B cell (primary cell): Measurements from ENCODE around the gene TMEM130. TPM values are rescaled to one million over a fixed set of nuclear protein-coding genes. Genes with fewer than 3 reads are reported as not detected.

Experiments used
- ATAC-seq: fragments of 200-7000 bp; cut with Tn5 transposase; one replicate; pipeline ENCODE4 v1.10.0; 2021; ENCODE audit warnings: low read depth, mild to moderate bottlenecking, moderate number of reproducible peaks, moderate library complexity
- CTCF ChIA-PET: fragments of 350-600 bp; sonication (Branson Sonifier 250); formaldehyde crosslinking; loops from one replicate; lab custom pipeline; 2021; ENCODE audit warnings: antibody characterized with exemption, inconsistent platforms; lab: Charles Lee
- POLR2A ChIA-PET: fragments of 350-600 bp; sonication (Branson Sonifier 250); formaldehyde crosslinking; loops from one replicate; lab custom pipeline; 2021; ENCODE audit warnings: antibody characterized with exemption; lab: Charles Lee
- DNase-seq: peaks from one replicate; pipeline ENCODE4 v3.0.0; 2013
- H2AFZ ChIP-seq: 2 replicates; pipeline ENCODE4 v1.6.1; 2012; ENCODE audit warnings: mild to moderate bottlenecking, low read depth, low read length; ENCODE audit not compliant: insufficient read depth, poor library complexity, severe bottlenecking
- H3K27ac ChIP-seq, 2 donors: 1 replicate in 1 of 2; 2 replicates in 1 of 2; pipeline ENCODE4 v1.5.1; 2012 to 2013; ENCODE audit warnings: low read length in 2 of 2, mild to moderate bottlenecking in 2 of 2, moderate library complexity in 1 of 2
- H3K27me3 ChIP-seq, 4 experiments: fragments of 200-600 bp in 1 of 4; sonication (generic) in 1 of 4; replicated peaks in 1 of 4; 1 replicate in 2 of 4; 2 replicates in 2 of 4; pipeline versions ENCODE4 v1.6.1 to v1.7.0; 2013 to 2016; ENCODE audit warnings: low read length in 3 of 4, mild to moderate bottlenecking in 2 of 4, mixed read lengths in 1 of 4, moderate library complexity in 1 of 4; ENCODE audit not compliant: insufficient read depth in 4 of 4, control insufficient read depth in 3 of 4; ENCODE audit errors: control extremely low read depth in 1 of 4
- H3K36me3 ChIP-seq, 2 experiments: replicated peaks in 1 of 2; 1 replicate in 1 of 2; 2 replicates in 1 of 2; pipeline versions ENCODE4 v1.6.1 to v1.7.1; 2013; ENCODE audit warnings: low read length in 1 of 2; ENCODE audit not compliant: insufficient read depth in 2 of 2, control insufficient read depth in 1 of 2; ENCODE audit errors: control extremely low read depth in 1 of 2, extremely low read depth in 1 of 2
- H3K4me1 ChIP-seq, 2 donors: fragments of 200-600 bp in 1 of 2; sonication (generic) in 1 of 2; 1 replicate in 1 of 2; 2 replicates in 1 of 2; pipeline versions ENCODE4 v1.5.1 to v1.6.1; 2013 to 2017; ENCODE audit warnings: low read length in 2 of 2; ENCODE audit not compliant: control insufficient read depth in 2 of 2, insufficient read depth in 2 of 2
- H3K4me2 ChIP-seq: replicated peaks from 2 replicates; pipeline ENCODE3; 2012; ENCODE audit warnings: mild to moderate bottlenecking, low read depth, low read length; ENCODE audit not compliant: poor library complexity, severe bottlenecking
- H3K4me3 ChIP-seq, 5 experiments: fragments of 200-600 bp in 1 of 5; sonication (generic) in 1 of 5; 1 replicate in 3 of 5; 2 replicates in 2 of 5; pipeline versions ENCODE4 v1.5.1 to v1.7.0; 2011 to 2016; ENCODE audit warnings: low read length in 4 of 5, mild to moderate bottlenecking in 4 of 5, low read depth in 2 of 5, control low read depth in 1 of 5, moderate library complexity in 1 of 5; ENCODE audit not compliant: insufficient read depth in 1 of 5; ENCODE audit errors: control extremely low read depth in 1 of 5, extremely low read depth in 1 of 5
- H3K79me2 ChIP-seq: fragments of 200-600 bp; sonication (generic); one replicate; pipeline ENCODE4 v1.6.0; 2016; ENCODE audit warnings: low read length; ENCODE audit not compliant: control insufficient read depth, insufficient read depth
- H3K9ac ChIP-seq: fragments of 200-600 bp; sonication (generic); 2 replicates; pipeline ENCODE4 v1.6.1; 2017; ENCODE audit warnings: mild to moderate bottlenecking, low read length, moderate library complexity
- H3K9me3 ChIP-seq, 3 donors: one replicate each; pipeline versions ENCODE4 v1.6.1 to v1.7.1; 2013; ENCODE audit warnings: low read length in 2 of 3; ENCODE audit not compliant: control insufficient read depth in 2 of 3, insufficient read depth in 1 of 3; ENCODE audit errors: control extremely low read depth in 1 of 3
- H4K20me1 ChIP-seq: 2 replicates; pipeline ENCODE4 v1.6.0; 2012; ENCODE audit warnings: mild to moderate bottlenecking, low read length; ENCODE audit not compliant: insufficient read depth, control insufficient read depth, poor library complexity, severe bottlenecking
- H3K27ac Mint-ChIP-seq: one replicate; pipeline ENCODE4 v1.8.0; 2021; ENCODE audit warnings: mixed read lengths
- H3K27me3 Mint-ChIP-seq: one replicate; pipeline ENCODE4 v1.8.0; 2021; ENCODE audit warnings: mixed read lengths
- H3K4me1 Mint-ChIP-seq: one replicate; pipeline ENCODE4 v1.8.0; 2021; ENCODE audit warnings: mixed read lengths
- H3K4me3 Mint-ChIP-seq: one replicate; pipeline ENCODE4 v1.8.0; 2021; ENCODE audit warnings: mixed read lengths
- H3K9me3 Mint-ChIP-seq: one replicate; pipeline ENCODE4 v1.8.0; 2022; ENCODE audit warnings: mixed read lengths; ENCODE audit not compliant: insufficient read depth
- CTCF ChIP-seq: fragments of 200-600 bp; IDR thresholded peaks from one replicate; pipeline ENCODE4 v1.8.0; 2022; ENCODE audit warnings: antibody characterized with exemption, mild to moderate bottlenecking
- EZH2 ChIP-seq: IDR thresholded peaks from 2 replicates; pipeline ENCODE4 v1.6.1; 2012; ENCODE audit warnings: borderline replicate concordance, low read depth, mild to moderate bottlenecking, moderate library complexity, low read length; ENCODE audit not compliant: insufficient read depth, poor library complexity, severe bottlenecking
- WGBS: methylation state at CpG from one replicate; pipeline ENCODE4 v1.1.5; 2013; ENCODE audit warnings: missing lambda C conversion rate; ENCODE audit not compliant: insufficient coverage; 5-methylcytosine and 5-hydroxymethylcytosine counted together
- intact Hi-C: fragments of 100-400 bp; cut with micrococcal nuclease; formaldehyde crosslinking; loops from one replicate; pipeline ENCODE4 v1.10.0; 2022
- polyA plus RNA-seq: library from polyadenylated mRNA; depleted of rRNA; stranded (reverse); fragments of >200 nt; gene quantifications from 2 replicates; pipeline ENCODE4 v1.2.3, GENCODE V29; 2012
- total RNA-seq, 2 donors: library from RNA; stranded (reverse); fragments of 120-200 nt in 1 of 2; gene quantifications; 1 replicate in 1 of 2; 2 replicates in 1 of 2; pipeline versions ENCODE4 v1.2.3 to v1.2.4, GENCODE V29; 2013 to 2022

The TMEM130 gene
- total and polyA plus RNA-seq, 2 donors (not counting 1 experiment from before 2014, with no cell fraction given) = 0.20 TPM; not detected in 1

- Mint-ChIP-seq H3K27ac (no peak overlapping the region), H3K4me1 (no peaks in the 10 kb centered on the region), H3K27me3 (no peaks in the 10 kb centered on the region), H3K9me3 (no peaks in the 10 kb centered on the region), H3K4me3 (no peak overlapping the region)
- Histone ChIP-seq H3K4me3 (no peak overlapping the region), H3K27ac (no peak overlapping the region), H3K4me1 (no peaks in the 10 kb centered on the region), H3K9me3 (no peaks in the 10 kb centered on the region), H3K9ac (no peak overlapping the region), H3K27me3 (no peaks in the 10 kb centered on the region), H4K20me1 (no peaks in the 10 kb centered on the region), H3K4me2 (no peak overlapping the region), H3K79me2 (peaks cover 3% of the 10 kb centered on the region), H2AFZ (no peak overlapping the region), H3K36me3 (peaks cover 0 to 85% of the 10 kb centered on the region in 2 experiments)
- TF ChIP-seq EZH2 (no peak), CTCF (no peak)
- ATAC-seq (no peak), DNase-seq (no peak)
- POLR2A ChIA-PET = no interaction called here
- WGBS = 100% methylated on average over 3 of the region's 4 CpGs
- CTCF ChIA-PET = no interaction called here
- intact Hi-C loops = no loop called here
These were observed 33.4 kb upstream of the TMEM130 start for GRCh38 chr7:98903246-98903645.

GRCh38 chr7:98902523-98902922 lies 32.7 kb upstream of the TMEM130 start:
- no peak overlapping the region for H3K4me3 Mint-ChIP-seq
- no peaks in the 10 kb centered on the region for H3K4me1 ChIP-seq
- no peaks in the 10 kb centered on the region for H3K27me3 ChIP-seq
- WGBS = 80% methylated on average over 1 of the region's 3 CpGs
- DNase-seq (no peak), ATAC-seq (no peak)
- no peak overlapping the region for H3K4me3 ChIP-seq
- H3K4me2 ChIP-seq = no peak overlapping the region
- H3K27ac Mint-ChIP-seq = no peak overlapping the region
- TF ChIP-seq EZH2 (no peak), CTCF (no peak)
- H3K36me3 ChIP-seq = peaks cover 0 to 86% of the 10 kb centered on the region in 2 experiments
- no peaks in the 10 kb centered on the region for H3K79me2 ChIP-seq
- CTCF ChIA-PET = no interaction called here
- no peak overlapping the region for H3K27ac ChIP-seq
- POLR2A ChIA-PET = no interaction called here
- H3K9ac ChIP-seq = no peak overlapping the region
- no peaks in the 10 kb centered on the region for H3K9me3 ChIP-seq
- no peaks in the 10 kb centered on the region for H3K9me3 Mint-ChIP-seq
- H3K4me1 Mint-ChIP-seq = no peaks in the 10 kb centered on the region
- no peak overlapping the region for H2AFZ ChIP-seq
- intact Hi-C loops = no loop called here
- no peaks in the 10 kb centered on the region for H3K27me3 Mint-ChIP-seq
- no peaks in the 10 kb centered on the region for H4K20me1 ChIP-seq
